T follicular helper cell (primary cell): ENCODE results near the gene ZNF79.

Experiments
- DNase-seq: peaks from one replicate; pipeline ENCODE4 v3.0.0-alpha.2; 2020; ENCODE audit warnings: low read depth
- total RNA-seq, 2 experiments: gene quantifications; one replicate each; lab custom pipeline; 2026; lab: John Stamatoyannopoulos, UW

ZNF79 gene
- total RNA-seq, result 28.9 to 35.4 reads per million in 2 experiments

- peak; percentile 81 for DNase-seq
Measured at GRCh38 chr9:127423934-127424675, at the start of gene ZNF79. TSS of gene ZNF79 (plus strand) at chr9:127424382. CDS start at chr9:127424788, 406 bp downstream.

- no peak for DNase-seq
Measured at GRCh38 chr9:127380479-127380878, 43.7 kb upstream of the ZNF79 start.

- no peak for DNase-seq
Measured at GRCh38 chr9:127382541-127382940, 41.6 kb upstream of the ZNF79 start.

- DNase-seq, result no peak
Measured at GRCh38 chr9:127384016-127384730, 40.0 kb upstream of the ZNF79 start.

GRCh38 chr9:127384901-127385300, 39.3 kb upstream of the ZNF79 start:
- DNase-seq, result no peak

- DNase-seq, result no peak
Measured at GRCh38 chr9:127386249-127386648, 37.9 kb upstream of the ZNF79 start.

- no peak for DNase-seq
Measured at GRCh38 chr9:127386981-127387380, 37.2 kb upstream of the ZNF79 start.

- peak; percentile 86 for DNase-seq
Measured at GRCh38 chr9:127388037-127388855, 35.9 kb upstream of the ZNF79 start.

- no peak for DNase-seq
Measured at GRCh38 chr9:127388856-127389238, 35.3 kb upstream of the ZNF79 start.

GRCh38 chr9:127389381-127390247, 34.6 kb upstream of the ZNF79 start:
- DNase-seq, result no peak

GRCh38 chr9:127390248-127390545, 34.0 kb upstream of the ZNF79 start:
- no peak for DNase-seq

- DNase-seq, result no peak
Measured at GRCh38 chr9:127390563-127390962, 33.6 kb upstream of the ZNF79 start.

- DNase-seq, result no peak
Measured at GRCh38 chr9:127392166-127392565, 32.0 kb upstream of the ZNF79 start.

GRCh38 chr9:127392976-127393375, 31.2 kb upstream of the ZNF79 start:
- DNase-seq, result no peak

- no peak for DNase-seq
Measured at GRCh38 chr9:127393645-127394044, 30.5 kb upstream of the ZNF79 start.

- DNase-seq, result no peak
Measured at GRCh38 chr9:127395497-127396252, 28.5 kb upstream of the ZNF79 start.

GRCh38 chr9:127396253-127396807, 27.9 kb upstream of the ZNF79 start:
- no peak for DNase-seq

GRCh38 chr9:127396808-127397645, 27.2 kb upstream of the ZNF79 start, which contains the start of gene SLC2A8:
TSS of gene SLC2A8 (plus strand) at chr9:127397169. CDS start at chr9:127397231, 62 bp downstream.
- peak; percentile 62 for DNase-seq

GRCh38 chr9:127397646-127398274, 26.4 kb upstream of the ZNF79 start:
- DNase-seq, result no peak
